Measurements from ENCODE around the gene PTOV1.
A peak's percentile ranks its signal among the peaks of the same experiment; 100 is the strongest.

Gene PTOV1

GRCh38 chr19:49869484-49870308 lies 18.7 kb downstream of the PTOV1 start:
- Histone ChIP-seq H3K4me3 (ENCODE audit: low read depth, low read length) (peak overlapping the region; percentile 75), H3K27me3 (ENCODE audit: insufficient read depth, low read length) (no peaks in the 10 kb centered on the region), H3K79me2 (ENCODE audit: control insufficient read depth, insufficient read depth, low read length, unreplicated experiment) (peaks cover 19% of the 10 kb centered on the region), H3K36me3 (ENCODE audit: insufficient read depth, low read length) (no peaks in the 10 kb centered on the region), H3K4me1 (ENCODE audit: control insufficient read depth, insufficient read depth, low read length, unreplicated experiment) (peaks cover 22% of the 10 kb centered on the region), H2AFZ (ENCODE audit: low read length, unreplicated experiment) (no peak overlapping the region), H3K27ac (ENCODE audit: low read depth, low read length) (peak overlapping the region; percentile 38)

- H2AFZ ChIP-seq (ENCODE audit: low read length, unreplicated experiment): no peak overlapping the region
- H3K27me3 ChIP-seq (ENCODE audit: insufficient read depth, low read length): no peaks in the 10 kb centered on the region
- H3K36me3 ChIP-seq (ENCODE audit: insufficient read depth, low read length): no peaks in the 10 kb centered on the region
- H3K27ac ChIP-seq (ENCODE audit: low read depth, low read length): no peak overlapping the region
- H3K4me3 ChIP-seq (ENCODE audit: low read depth, low read length): peak overlapping the region; percentile 75
- peaks cover 18% of the 10 kb centered on the region for H3K79me2 ChIP-seq (ENCODE audit: control insufficient read depth, insufficient read depth, low read length, unreplicated experiment)
- H3K4me1 ChIP-seq (ENCODE audit: control insufficient read depth, insufficient read depth, low read length, unreplicated experiment): peaks cover 28% of the 10 kb centered on the region
Measured at GRCh38 chr19:49870309-49870901, 19.4 kb downstream of the PTOV1 start.

- Histone ChIP-seq H2AFZ (ENCODE audit: low read length, unreplicated experiment) (no peak overlapping the region), H3K27ac (ENCODE audit: low read depth, low read length) (no peak overlapping the region), H3K4me3 (ENCODE audit: low read depth, low read length) (no peak overlapping the region), H3K36me3 (ENCODE audit: insufficient read depth, low read length) (no peaks in the 10 kb centered on the region), H3K4me1 (ENCODE audit: control insufficient read depth, insufficient read depth, low read length, unreplicated experiment) (peaks cover 23% of the 10 kb centered on the region), H3K79me2 (ENCODE audit: control insufficient read depth, insufficient read depth, low read length, unreplicated experiment) (peaks cover 22% of the 10 kb centered on the region), H3K27me3 (ENCODE audit: insufficient read depth, low read length) (no peaks in the 10 kb centered on the region)
Measured at GRCh38 chr19:49871349-49871985, 20.5 kb downstream of the PTOV1 start.

DNA sequence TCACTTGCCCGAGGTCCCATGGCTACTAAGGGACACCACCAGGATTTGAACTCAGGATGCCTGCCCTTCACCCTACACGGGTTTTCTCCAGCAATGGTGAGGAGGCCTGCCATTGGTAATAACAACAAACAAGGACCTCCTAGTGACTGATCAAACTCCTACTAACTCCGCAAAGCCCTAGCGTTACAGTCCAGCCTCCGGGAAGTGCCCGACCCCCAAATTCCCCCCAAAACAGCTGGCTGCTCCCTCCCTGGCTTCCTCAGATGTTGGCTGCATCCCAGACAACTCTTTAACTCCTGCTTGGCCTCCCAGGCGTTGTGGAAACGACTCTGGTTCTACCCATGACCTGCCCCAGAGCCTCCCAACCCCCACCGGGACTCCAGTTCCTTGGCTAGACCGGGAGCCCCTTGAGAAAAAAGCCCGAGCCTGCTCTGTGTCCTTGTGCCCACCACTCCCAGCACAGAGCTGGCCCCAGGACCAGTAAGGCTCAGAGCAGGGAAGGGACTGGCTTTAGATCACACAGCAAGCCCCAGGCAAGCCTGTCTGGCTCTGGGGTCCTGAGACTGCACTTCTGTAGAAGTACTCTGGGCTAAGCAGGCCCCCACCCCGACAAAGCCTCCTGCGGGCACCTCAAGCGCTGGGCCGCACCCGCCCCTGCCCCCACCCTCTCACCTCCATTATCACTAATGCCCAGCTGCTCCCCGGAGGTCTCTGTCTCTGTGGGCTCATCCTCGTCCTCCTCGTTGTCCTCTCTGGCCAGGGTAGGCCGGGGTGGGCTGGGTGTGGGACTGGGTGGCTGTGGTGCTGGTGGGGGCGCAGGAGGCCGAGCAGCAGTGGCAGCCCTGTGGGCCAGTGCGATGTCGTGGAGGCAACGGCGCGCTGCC lies 21.5 kb downstream of the PTOV1 start:
- Histone ChIP-seq H3K27me3 (ENCODE audit: insufficient read depth, low read length) (no peaks in the 10 kb centered on the region), H3K4me1 (ENCODE audit: control insufficient read depth, insufficient read depth, low read length, unreplicated experiment) (peaks cover 23% of the 10 kb centered on the region), H3K79me2 (ENCODE audit: control insufficient read depth, insufficient read depth, low read length, unreplicated experiment) (peaks cover 19% of the 10 kb centered on the region), H3K4me3 (ENCODE audit: low read depth, low read length) (no peak overlapping the region), H3K27ac (ENCODE audit: low read depth, low read length) (no peak overlapping the region), H2AFZ (ENCODE audit: low read length, unreplicated experiment) (no peak overlapping the region), H3K36me3 (ENCODE audit: insufficient read depth, low read length) (no peaks in the 10 kb centered on the region)

DNA sequence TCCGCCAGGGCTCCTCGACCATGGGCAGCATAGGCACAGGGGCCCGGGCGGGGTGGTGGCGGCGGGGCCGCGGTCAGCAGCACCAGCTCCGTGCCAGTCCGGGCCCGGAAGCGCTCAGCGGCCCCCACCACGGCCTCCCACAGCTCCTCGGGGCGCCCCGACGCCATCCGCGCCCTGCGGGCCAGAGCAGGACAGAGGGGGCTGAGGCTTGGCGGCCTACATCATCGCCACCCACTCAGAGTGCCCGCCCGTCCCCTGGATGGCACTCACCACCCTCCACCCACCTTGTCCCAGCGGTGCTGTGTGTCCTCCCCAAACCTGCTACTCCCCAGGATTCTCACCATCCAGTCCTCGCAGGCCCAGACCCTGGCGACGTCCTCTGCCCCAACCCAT lies 22.2 kb downstream of the PTOV1 start:
- H3K27me3 ChIP-seq (ENCODE audit: insufficient read depth, low read length): no peaks in the 10 kb centered on the region
- H3K36me3 ChIP-seq (ENCODE audit: insufficient read depth, low read length): no peaks in the 10 kb centered on the region
- no peak overlapping the region for H2AFZ ChIP-seq (ENCODE audit: low read length, unreplicated experiment)
- H3K79me2 ChIP-seq (ENCODE audit: control insufficient read depth, insufficient read depth, low read length, unreplicated experiment): peaks cover 19% of the 10 kb centered on the region
- peaks cover 22% of the 10 kb centered on the region for H3K4me1 ChIP-seq (ENCODE audit: control insufficient read depth, insufficient read depth, low read length, unreplicated experiment)
- H3K4me3 ChIP-seq (ENCODE audit: low read depth, low read length): no peak overlapping the region
- H3K27ac ChIP-seq (ENCODE audit: low read depth, low read length): no peak overlapping the region

GRCh38 chr19:49873834-49874233 lies 22.9 kb downstream of the PTOV1 start:
- Histone ChIP-seq H3K79me2 (ENCODE audit: control insufficient read depth, insufficient read depth, low read length, unreplicated experiment) (peaks cover 19% of the 10 kb centered on the region), H3K4me3 (ENCODE audit: low read depth, low read length) (no peak overlapping the region), H3K4me1 (ENCODE audit: control insufficient read depth, insufficient read depth, low read length, unreplicated experiment) (peaks cover 23% of the 10 kb centered on the region), H3K36me3 (ENCODE audit: insufficient read depth, low read length) (no peaks in the 10 kb centered on the region), H3K27me3 (ENCODE audit: insufficient read depth, low read length) (no peaks in the 10 kb centered on the region), H2AFZ (ENCODE audit: low read length, unreplicated experiment) (no peak overlapping the region), H3K27ac (ENCODE audit: low read depth, low read length) (no peak overlapping the region)

GRCh38 chr19:49874503-49875157 lies 23.7 kb downstream of the PTOV1 start:
- Histone ChIP-seq H3K27me3 (ENCODE audit: insufficient read depth, low read length) (no peaks in the 10 kb centered on the region), H3K36me3 (ENCODE audit: insufficient read depth, low read length) (no peaks in the 10 kb centered on the region), H3K4me3 (ENCODE audit: low read depth, low read length) (peak overlapping the region; percentile 96; the same call in 1 of the 2 replicates), H3K4me1 (ENCODE audit: control insufficient read depth, insufficient read depth, low read length, unreplicated experiment) (peaks cover 20% of the 10 kb centered on the region), H3K27ac (ENCODE audit: low read depth, low read length) (no peak overlapping the region), H3K79me2 (ENCODE audit: control insufficient read depth, insufficient read depth, low read length, unreplicated experiment) (peaks cover 19% of the 10 kb centered on the region), H2AFZ (ENCODE audit: low read length, unreplicated experiment) (no peak overlapping the region)

GRCh38 chr19:49875177-49875576 lies 24.2 kb downstream of the PTOV1 start:
- Histone ChIP-seq H3K27ac (ENCODE audit: low read depth, low read length) (peak overlapping the region; percentile 96), H3K27me3 (ENCODE audit: insufficient read depth, low read length) (no peaks in the 10 kb centered on the region), H3K79me2 (ENCODE audit: control insufficient read depth, insufficient read depth, low read length, unreplicated experiment) (peaks cover 19% of the 10 kb centered on the region), H3K36me3 (ENCODE audit: insufficient read depth, low read length) (no peaks in the 10 kb centered on the region), H3K4me1 (ENCODE audit: control insufficient read depth, insufficient read depth, low read length, unreplicated experiment) (peaks cover 18% of the 10 kb centered on the region), H3K4me3 (ENCODE audit: low read depth, low read length) (peak overlapping the region; percentile 96), H2AFZ (ENCODE audit: low read length, unreplicated experiment) (no peak overlapping the region)

DNA sequence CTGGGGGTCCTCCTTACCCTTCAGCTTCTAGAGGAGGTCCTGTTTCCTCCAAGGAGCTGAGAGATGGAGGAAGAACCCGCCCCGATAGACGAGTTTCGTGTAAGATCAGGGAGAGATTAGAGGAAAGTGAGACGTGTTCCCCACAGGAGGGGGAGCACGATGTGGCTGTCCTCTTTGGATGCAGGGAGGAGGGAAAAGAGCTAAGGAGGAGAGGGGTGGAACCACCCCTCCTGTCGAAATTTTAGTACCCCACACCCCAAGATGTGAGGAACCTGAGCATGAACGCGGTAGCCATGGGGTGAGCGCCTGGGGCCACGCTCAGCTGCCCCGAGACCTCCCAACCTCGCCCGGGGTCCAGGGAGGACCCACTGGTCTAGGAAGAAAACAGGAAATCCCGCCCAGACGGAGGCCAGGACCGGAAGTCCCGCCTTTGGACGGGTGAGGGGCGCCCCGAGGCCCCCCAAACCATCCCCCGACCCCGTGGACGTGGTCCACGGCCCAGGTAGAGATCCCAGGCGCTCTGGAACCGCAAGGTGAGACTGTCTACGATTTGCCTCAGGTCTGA lies 25.0 kb downstream of the PTOV1 start:
- H3K36me3 ChIP-seq (ENCODE audit: insufficient read depth, low read length): no peaks in the 10 kb centered on the region
- H3K4me1 ChIP-seq (ENCODE audit: control insufficient read depth, insufficient read depth, low read length, unreplicated experiment): peaks cover 13% of the 10 kb centered on the region
- H3K27ac ChIP-seq (ENCODE audit: low read depth, low read length): peak overlapping the region; percentile 96
- H2AFZ ChIP-seq (ENCODE audit: low read length, unreplicated experiment): no peak overlapping the region
- no peaks in the 10 kb centered on the region for H3K27me3 ChIP-seq (ENCODE audit: insufficient read depth, low read length)
- peaks cover 19% of the 10 kb centered on the region for H3K79me2 ChIP-seq (ENCODE audit: control insufficient read depth, insufficient read depth, low read length, unreplicated experiment)
- H3K4me3 ChIP-seq (ENCODE audit: low read depth, low read length): peak overlapping the region; percentile 96
